Duodenal mucosa (tissue), 2 donors: Measurements from ENCODE around the gene DNAJC1.

Experiments used
- H3K27ac ChIP-seq: one replicate; pipeline ENCODE4 v1.7.0; 2013; ENCODE audit warnings: low read depth, low read length
- H3K27me3 ChIP-seq, 2 donors: one replicate each; pipeline ENCODE4 v1.7.0; 2013; ENCODE audit warnings: low read length in 2 of 2, control low read depth in 1 of 2; ENCODE audit not compliant: insufficient read depth in 2 of 2, control insufficient read depth in 1 of 2
- H3K36me3 ChIP-seq, 2 donors: one replicate each; pipeline ENCODE4 v1.7.0; 2013; ENCODE audit warnings: low read length in 2 of 2, control low read depth in 1 of 2; ENCODE audit not compliant: insufficient read depth in 2 of 2, control insufficient read depth in 1 of 2
- H3K4me1 ChIP-seq, 2 donors: one replicate each; pipeline ENCODE4 v1.7.0; 2013; ENCODE audit warnings: low read length in 2 of 2, control low read depth in 1 of 2; ENCODE audit not compliant: insufficient read depth in 2 of 2, control insufficient read depth in 1 of 2
- H3K4me3 ChIP-seq, 2 donors: one replicate each; pipeline ENCODE4 v1.7.0; 2013; ENCODE audit warnings: low read length in 2 of 2, low read depth in 1 of 2
- H3K9ac ChIP-seq, 2 donors: one replicate each; pipeline ENCODE4 v1.7.0; 2013; ENCODE audit warnings: low read length in 2 of 2, low read depth in 1 of 2
- H3K9me3 ChIP-seq, 2 donors: one replicate each; pipeline ENCODE4 v1.7.0; 2013; ENCODE audit warnings: low read length in 2 of 2, control low read depth in 1 of 2; ENCODE audit not compliant: control insufficient read depth in 1 of 2

The DNAJC1 gene

DNA sequence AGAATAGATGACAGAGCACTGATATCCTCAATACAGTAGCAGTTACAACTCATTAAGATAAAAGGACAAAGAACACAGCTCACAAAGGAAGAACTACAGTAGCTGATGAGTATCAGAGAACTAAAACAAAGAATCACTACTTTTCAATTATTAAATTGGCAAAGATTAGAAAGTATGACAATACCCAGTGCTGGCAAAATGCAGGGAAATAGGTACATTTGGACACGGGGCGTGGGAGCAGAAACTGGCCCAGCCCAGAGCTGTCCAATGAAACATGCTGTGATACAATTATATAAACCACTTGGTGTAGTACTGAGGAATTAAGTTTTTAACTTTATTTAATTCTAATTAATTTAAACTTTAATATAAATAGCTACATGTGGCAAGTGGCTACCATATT is 243.2 kb downstream of the DNAJC1 start:
- Histone ChIP-seq H3K9me3 (no peaks in the 10 kb centered on the region), H3K4me1 (no peaks in the 10 kb centered on the region), H3K4me3 (no peak overlapping the region), H3K27me3 (no peaks in the 10 kb centered on the region), H3K27ac (no peak overlapping the region), H3K9ac (no peak overlapping the region), H3K36me3 (peaks cover 5 to 25% of the 10 kb centered on the region in 2 donors)

- no peaks in the 10 kb centered on the region for H3K4me1 ChIP-seq
- H3K27ac ChIP-seq: no peak overlapping the region
- no peaks in the 10 kb centered on the region for H3K27me3 ChIP-seq
- no peaks in the 10 kb centered on the region for H3K9me3 ChIP-seq
- no peak overlapping the region for H3K9ac ChIP-seq
- H3K36me3 ChIP-seq: peaks cover 5 to 31% of the 10 kb centered on the region in 2 donors
- H3K4me3 ChIP-seq: no peak overlapping the region
These were observed 244.3 kb downstream of the DNAJC1 start for GRCh38 chr10:21759232-21759631.

DNA sequence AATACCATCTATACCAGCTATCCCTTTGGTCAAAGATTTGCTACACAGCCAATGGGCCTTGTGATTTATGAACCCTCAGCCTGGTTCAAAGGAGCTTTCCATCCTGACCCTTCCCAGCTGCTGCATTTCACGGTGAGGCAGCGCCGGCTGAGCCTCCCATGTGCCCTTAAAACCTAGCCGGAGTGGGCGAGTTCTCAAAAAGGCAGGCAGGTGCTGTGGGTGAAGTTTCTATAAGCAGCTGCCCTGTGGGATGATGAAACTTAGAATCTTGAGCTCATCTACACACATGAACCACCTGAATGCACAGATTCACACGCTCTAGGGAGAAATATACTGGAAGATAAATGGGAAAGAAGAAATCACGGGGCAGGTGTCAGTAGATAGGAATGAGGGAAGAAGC is 244.8 kb downstream of the DNAJC1 start:
- Histone ChIP-seq H3K9ac (no peak overlapping the region), H3K36me3 (peaks cover 5 to 31% of the 10 kb centered on the region in 2 donors), H3K27ac (no peak overlapping the region), H3K4me3 (no peak overlapping the region), H3K4me1 (no peaks in the 10 kb centered on the region), H3K9me3 (no peaks in the 10 kb centered on the region), H3K27me3 (no peaks in the 10 kb centered on the region)

DNA sequence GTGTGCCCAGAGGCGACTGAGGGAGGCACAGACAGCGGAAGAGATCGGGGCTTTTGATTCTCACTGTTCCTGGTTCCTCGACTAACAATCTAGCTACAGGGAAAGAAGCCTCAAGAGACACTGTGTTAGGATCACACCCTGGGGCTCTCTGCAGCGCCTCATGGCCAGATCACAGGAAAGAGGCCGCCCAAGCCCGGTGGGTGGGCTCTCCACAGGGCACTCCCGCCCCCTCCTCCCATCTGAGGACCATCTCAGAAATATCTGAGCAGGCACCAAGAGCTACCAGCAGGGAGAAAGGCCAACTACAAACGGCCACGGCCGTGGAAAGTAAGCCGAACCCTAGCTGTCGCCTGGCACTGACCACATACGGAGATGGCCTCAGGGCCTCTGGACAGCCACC is 245.3 kb downstream of the DNAJC1 start:
- Histone ChIP-seq H3K27me3 (no peaks in the 10 kb centered on the region), H3K4me3 (no peak overlapping the region), H3K9ac (no peak overlapping the region), H3K4me1 (no peaks in the 10 kb centered on the region), H3K36me3 (peaks cover 5 to 31% of the 10 kb centered on the region in 2 donors), H3K9me3 (no peaks in the 10 kb centered on the region), H3K27ac (no peak overlapping the region)

DNA sequence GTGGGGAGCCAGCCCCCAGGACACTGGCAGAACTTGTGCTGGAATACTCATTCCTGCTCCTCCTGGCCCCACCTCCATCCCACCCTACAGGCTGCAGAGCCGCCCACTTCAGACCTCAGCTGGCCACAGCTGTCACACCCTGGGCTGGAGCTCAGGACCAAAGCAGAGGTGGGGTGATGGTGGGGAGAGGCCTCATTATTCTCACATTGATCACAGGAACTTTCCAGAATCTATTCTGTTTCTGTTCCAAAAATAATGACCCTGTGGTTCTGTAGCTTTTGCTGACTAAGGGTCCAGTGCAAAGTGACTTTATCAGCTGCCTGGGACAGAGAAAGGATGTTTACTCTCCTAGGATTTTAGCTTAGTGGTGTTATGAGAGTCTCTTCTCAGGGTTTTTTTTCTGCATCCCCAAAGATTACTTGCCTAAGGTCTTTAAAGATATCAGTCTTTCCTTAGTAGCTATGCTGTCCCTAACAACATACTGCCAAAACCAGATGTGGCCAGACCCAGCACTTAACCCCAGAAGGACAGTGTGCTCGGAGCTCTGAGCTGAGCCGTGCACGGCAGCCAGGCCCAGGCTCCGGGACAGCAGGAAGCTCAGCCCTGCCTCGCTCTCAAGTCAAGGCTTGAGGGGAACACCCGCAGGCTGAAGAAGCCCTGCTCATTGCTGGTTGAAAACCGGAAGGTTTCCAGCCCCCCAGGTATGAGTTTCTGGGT is 246.2 kb downstream of the DNAJC1 start:
- H3K9me3 ChIP-seq: no peaks in the 10 kb centered on the region
- no peaks in the 10 kb centered on the region for H3K27me3 ChIP-seq
- peaks cover 5 to 31% of the 10 kb centered on the region in 2 donors for H3K36me3 ChIP-seq
- H3K27ac ChIP-seq: no peak overlapping the region
- H3K9ac ChIP-seq: no peak overlapping the region
- H3K4me3 ChIP-seq: no peak overlapping the region
- no peaks in the 10 kb centered on the region for H3K4me1 ChIP-seq

DNA sequence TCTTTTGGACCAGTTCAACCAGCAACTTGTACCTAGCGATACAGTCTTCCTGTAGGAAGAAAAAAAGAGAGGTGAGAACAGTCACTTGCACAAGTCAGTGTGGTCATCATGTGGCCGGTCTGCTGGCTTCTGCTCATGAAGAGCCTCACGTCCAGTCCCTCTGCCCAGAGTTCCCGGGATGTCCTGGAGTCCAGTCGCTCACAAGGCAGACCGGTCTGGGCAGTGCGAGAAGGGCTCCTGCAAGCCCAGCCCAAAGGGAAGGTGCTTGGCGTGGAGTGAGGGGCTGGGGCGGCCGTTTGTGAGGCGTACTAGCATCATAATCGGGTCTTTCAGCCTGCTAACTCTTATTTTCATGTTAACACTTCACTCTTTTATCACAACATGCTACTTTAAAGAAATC is 246.8 kb downstream of the DNAJC1 start:
- no peak overlapping the region for H3K27ac ChIP-seq
- H3K36me3 ChIP-seq: peaks cover 5 to 31% of the 10 kb centered on the region in 2 donors
- no peaks in the 10 kb centered on the region for H3K4me1 ChIP-seq
- no peak overlapping the region for H3K9ac ChIP-seq
- H3K9me3 ChIP-seq: no peaks in the 10 kb centered on the region
- no peak overlapping the region for H3K4me3 ChIP-seq
- H3K27me3 ChIP-seq: no peaks in the 10 kb centered on the region

DNA sequence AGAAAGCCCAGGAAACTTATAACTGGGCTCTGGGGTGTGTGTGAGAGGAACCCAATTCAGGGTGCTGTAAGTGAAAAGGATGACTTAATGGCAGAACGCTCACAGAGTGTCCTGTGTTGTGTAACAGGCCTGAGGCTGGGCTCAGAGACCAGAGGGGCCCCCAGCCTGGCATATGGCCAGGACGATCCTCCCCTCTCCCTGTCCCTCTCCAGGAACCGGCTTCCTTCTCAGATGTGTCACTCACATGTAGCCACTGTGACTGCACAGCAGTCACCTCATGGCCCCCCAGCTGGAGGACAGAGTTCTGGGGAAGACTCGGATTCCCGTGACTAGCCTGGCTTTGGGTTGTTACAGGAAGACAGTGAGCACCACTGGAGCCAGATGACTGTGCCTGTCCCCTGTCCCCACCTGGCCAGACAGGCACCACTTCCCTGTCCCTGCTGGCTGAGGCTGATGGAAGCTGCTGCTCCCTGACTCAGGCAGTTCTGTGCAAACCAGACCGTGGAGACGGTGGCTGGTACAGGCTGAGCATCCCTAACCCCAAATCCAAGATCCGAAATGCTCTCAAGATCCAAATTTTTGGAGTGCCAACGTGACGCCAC is 249.0 kb downstream of the DNAJC1 start:
- H3K27ac ChIP-seq: no peak overlapping the region
- H3K4me1 ChIP-seq: peaks cover 0 to 3% of the 10 kb centered on the region in 2 donors
- no peak overlapping the region for H3K9ac ChIP-seq
- H3K27me3 ChIP-seq: no peaks in the 10 kb centered on the region
- H3K4me3 ChIP-seq: no peak overlapping the region
- H3K9me3 ChIP-seq: no peaks in the 10 kb centered on the region
- H3K36me3 ChIP-seq: peaks cover 5 to 31% of the 10 kb centered on the region in 2 donors

DNA sequence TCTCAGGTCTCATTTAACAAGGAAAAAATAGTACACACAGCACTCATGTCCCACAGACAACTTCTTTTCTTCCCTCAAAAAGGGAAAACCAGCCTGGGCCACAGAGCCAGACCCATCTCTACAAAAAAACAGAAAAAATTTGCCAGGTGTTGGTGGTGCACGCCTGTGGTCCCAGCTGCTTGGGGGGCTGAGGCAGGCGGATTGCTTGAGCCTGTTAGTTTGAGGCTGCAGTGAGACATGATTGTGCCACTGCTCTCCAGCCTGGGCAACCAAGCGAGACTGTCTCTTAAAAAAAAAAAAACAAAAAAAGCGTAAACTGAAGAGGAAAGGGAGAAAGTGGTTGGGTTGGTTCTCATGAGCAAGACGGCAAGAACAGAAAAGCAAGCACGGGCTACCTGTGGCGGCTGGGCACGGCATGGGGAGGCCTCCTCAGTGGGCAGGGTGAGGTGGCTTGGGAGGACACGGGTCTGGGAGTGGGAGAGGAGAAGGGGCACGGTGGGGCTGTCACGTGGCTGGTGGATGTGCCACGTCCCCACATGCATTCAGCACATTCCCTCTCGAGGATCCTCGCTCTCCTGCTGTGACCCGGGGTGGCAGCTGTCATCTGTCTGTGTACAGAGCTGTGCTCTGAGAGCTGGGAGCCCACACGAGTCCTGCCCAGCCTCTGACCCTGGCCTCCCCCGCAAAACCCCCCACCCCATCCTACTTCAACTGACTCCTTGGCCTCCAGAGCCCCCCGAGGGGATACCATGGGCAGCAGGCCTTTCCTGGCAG is 249.8 kb downstream of the DNAJC1 start:
- H3K4me3 ChIP-seq: no peak overlapping the region
- H3K9me3 ChIP-seq: no peaks in the 10 kb centered on the region
- H3K4me1 ChIP-seq: peaks cover 0 to 3% of the 10 kb centered on the region in 2 donors
- H3K9ac ChIP-seq: no peak overlapping the region
- no peak overlapping the region for H3K27ac ChIP-seq
- H3K27me3 ChIP-seq: no peaks in the 10 kb centered on the region
- H3K36me3 ChIP-seq: peaks cover 4 to 22% of the 10 kb centered on the region in 2 donors

DNA sequence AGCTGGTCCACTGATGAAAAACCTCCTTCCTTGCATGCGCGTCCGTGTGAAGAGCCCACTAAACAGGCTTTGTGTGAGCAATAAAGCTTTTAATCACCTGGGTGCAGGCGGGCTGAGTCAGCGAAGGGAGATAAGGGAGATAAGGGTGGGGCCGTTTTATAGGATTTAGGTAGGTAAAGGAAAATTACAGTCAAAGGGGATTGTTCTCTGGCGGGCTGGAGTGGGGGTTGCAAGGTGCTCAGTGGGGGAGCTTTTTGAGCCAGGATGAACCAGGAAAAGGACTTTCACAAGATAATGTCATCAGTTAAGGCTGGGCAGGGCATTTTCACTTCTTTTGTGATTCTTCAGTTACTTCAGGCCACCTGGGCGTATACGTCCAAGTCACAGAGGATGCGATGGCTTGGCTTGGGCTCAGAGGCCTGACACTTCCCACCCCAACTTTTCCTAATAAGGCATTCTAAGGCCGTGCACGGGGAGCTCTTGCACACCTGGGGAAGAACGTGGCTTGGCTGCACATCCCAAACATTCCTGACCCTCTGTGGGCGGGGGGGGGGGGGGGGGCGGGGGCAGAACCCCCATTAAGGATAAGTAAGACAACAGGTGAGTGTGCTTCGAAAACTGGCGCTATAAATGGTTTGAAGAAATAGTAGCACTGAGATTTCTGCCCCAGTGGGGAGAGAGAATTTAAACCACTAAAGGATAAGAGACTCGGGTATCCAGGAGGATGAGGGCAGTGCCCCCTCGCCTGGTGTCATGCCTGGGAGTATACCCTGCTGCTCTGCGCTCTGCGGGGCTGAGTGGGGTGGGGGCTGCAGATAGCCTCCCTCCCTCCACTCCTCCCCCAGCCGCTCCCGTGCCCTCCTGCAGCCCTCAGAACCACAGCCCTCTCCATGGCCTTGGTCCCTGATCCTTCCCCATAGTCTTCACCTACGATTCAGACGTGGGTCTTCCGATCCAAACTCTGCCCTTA is 251.9 kb downstream of the DNAJC1 start:
- Histone ChIP-seq H3K27me3 (no peaks in the 10 kb centered on the region), H3K9me3 (no peaks in the 10 kb centered on the region), H3K4me1 (peaks cover 0 to 3% of the 10 kb centered on the region in 2 donors), H3K27ac (no peak overlapping the region), H3K9ac (no peak overlapping the region), H3K4me3 (no peak overlapping the region), H3K36me3 (peaks cover 0 to 10% of the 10 kb centered on the region in 2 donors)
